COR-L47 (cell line): ENCODE results near the gene FANCC.
"Not testable (repeated sequence)": the region's sequence is repeated elsewhere in the genome, so short reads cannot be mapped to it uniquely, and the experiment has no call there.

ENCODE experiments used
- DNase-seq: peaks from one replicate; lab custom pipeline; 2025; lab: John Stamatoyannopoulos, UW

The FANCC gene

DNA sequence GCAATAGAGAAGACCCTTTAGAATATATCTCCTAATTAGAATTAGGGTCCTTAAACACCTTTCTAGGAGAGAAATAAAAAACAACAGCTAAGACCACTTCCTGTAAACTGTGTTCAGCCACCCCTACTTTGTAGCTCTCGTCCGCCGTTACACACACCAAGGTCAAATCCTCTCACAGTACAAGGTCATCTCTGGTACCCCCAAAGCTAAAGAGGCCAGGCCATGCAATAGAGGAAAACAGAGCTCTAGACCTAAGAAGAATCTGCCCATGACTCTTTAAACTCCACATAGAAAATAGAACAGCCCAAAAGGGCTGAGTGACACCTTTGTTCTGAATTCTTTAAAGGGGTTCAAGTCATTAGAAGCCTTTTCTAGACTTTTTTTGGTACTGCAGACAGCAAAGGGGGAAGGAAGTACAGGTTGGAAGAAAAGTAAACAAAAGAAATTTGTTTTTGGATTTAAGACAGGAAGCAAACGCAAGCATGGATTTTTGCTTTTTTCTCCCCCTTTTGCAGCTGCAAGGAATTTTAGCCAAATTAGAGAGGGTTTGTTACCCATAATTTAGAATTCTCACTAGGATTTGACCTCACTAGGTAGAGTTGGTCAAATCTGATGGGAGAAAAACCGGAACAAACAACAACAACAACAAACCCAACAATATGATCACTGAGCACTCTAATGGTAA lies 13.4 kb upstream of the FANCC start:
- no peak for DNase-seq

DNA sequence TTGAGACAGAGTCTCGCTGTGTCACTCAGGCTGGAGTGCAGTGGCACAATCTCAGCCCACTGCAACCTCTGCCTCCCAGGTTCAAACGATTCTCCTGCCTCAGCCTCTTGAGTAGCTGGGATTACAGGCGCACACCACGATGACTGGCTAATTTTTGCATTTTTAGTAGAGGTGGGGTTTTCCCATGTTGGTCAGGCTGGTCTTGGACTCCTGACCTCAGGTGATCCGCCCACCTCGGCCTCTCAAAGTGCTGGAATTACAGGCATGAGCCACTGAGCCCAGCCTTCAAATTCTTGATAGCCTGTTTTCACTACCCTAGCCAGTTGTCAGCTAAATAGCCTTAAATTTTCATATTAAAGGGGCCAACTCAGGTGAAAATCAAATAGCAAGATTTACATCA lies 11.6 kb upstream of the FANCC start:
- DNase-seq = not testable (repeated sequence)

DNA sequence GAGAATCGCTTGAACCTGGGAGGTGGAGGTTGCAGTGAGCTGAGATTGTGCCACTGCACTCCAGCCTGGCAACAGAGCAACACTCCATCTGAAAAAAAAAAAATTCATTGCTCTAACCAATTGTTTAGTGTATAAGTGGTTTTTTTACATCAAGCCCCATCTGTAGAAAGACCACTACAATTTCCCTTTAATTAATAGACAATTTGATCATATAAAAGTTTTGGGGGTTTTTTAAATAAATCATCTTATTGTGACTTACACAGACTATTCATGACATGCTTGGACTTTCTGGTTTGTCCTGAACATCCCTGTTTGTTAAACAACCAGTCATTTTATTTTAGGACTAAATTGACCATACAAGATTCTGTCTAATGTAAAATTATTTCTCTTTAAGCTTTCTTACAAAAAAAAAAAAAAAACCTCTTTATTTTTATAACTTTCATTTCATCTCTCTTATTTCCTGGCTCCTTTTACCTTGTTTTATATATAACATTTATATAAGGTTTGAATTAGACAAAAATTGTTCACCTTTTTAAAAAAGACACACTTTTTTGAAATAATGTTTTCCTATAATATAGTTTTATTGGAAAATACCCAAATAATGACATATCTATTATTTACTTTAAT lies 9.8 kb upstream of the FANCC start:
- DNase-seq = no peak

DNA sequence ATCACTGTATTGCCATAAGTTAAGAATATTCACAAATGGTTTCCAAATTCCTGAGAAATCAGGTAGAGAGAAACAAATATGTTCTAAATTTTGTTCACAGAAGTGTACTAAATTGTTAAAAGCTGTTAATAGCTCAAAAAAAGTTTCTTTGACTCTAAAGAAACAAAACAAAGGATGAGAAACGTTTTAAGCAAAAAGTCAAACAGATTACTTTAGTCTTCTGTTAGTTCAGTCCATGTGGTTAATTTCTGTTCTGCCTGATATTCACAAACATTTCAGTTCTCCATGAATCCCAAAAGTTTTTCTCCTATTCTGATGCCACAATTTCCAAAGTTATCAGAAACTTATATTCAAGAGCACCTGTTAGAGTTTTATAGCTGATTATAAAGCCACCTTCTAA lies 7.7 kb upstream of the FANCC start:
- no peak for DNase-seq

DNA sequence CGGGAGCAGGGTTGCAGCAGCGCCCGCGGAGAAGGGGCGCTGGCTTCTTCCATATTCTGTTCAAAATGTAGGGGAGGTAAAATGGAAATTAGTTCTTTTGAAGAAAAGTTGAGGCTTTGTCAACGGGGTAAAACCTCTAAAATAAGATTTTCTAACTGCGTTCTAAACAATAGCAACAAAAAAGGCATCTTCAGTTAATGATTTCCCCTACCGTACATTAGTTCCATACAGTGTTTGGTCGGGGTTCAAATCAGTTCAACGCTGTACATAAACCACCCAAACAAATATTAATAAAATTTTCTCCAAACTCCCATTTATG lies 343 bp upstream of the FANCC start:
- no peak for DNase-seq

DNA sequence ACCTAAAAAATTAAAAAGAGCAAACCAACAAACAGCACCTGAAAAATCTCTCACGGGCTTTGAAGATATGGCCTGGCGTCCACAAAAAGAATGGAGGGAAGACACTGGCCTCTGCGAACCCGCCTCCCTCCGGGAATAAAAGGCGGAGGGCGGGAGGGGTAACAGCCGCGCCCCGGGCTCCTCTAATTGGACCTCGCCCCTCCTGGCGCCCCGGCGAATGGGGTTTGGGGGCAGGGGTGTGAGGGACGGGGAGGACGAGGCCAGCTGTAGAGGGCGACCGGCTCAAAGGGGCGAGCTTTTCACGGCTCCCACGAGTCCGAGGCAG lies 753 bp downstream of the FANCC start:
- DNase-seq = peak; percentile 91

DNA sequence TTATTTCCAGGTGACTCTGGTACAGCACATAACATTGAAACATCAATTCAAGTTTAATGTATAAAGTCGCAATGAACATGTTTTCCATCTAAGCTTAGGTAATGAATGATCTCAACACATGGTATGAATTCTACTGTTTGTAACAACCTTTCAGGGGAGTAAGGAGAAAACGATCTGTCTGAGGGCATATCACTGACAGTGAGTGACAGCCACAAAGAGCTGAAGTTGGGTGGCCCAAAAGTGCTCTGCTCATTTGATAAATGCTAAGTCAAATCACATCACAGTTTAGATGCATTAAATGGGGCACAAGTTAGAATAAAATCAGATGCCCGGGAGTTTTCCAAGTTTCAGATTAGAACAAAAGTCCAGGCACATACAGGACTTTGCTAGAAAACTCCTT lies 1.2 kb downstream of the FANCC start:
- DNase-seq = no peak

DNA sequence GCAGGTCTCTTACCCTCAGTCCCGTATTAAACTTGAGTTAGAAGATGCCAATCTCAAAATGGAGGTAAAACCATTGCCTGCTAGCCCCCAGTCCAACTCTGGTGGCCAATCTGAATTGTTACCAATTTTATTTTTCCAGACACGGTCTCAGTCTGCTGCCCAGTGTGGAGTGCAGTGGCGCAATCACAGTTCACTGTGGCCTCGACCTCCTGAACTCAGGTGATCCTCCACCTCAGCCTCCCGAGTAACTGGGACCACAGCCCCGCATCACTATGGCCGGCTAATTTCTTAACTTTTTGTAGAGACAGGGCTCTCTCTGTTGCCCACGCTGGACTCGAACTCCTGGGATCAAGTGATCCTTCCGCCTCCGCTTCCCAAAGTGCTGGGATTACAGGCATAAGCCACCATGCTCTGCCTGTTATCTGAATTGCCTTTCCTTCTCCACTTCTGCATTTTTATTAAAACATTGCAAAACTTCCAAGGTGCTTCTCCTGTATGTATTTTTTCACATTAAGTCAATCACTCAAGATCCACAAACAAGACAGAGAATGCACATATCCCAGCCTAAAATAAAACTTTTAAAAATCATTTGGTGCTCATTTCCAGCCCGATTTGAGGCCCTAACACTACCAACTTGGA lies 2.3 kb downstream of the FANCC start:
- no peak for DNase-seq

DNA sequence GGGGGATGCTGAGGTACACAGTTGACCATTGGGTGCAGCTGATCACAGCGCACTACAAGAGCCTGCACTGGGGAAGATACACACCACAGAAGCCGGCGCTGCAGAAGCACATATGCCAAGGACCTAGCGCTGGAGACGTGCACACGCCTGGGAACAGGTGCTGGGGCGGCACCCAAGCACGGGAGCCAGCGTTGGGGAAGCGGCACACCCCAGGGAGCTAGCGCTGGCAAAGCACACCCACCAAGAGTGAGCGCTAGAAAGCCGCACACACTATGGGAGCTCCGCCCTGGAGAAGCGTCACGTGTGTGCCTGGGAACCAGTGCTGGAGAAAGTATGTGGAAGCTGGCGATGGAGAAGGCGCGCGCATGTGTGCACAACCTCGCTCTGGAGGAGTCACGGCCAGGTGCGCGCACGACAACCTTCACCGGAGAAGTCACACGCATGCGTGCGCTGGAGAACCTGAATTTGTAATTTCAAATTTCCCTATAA lies 4.5 kb downstream of the FANCC start:
- peak; percentile 92 for DNase-seq

DNA sequence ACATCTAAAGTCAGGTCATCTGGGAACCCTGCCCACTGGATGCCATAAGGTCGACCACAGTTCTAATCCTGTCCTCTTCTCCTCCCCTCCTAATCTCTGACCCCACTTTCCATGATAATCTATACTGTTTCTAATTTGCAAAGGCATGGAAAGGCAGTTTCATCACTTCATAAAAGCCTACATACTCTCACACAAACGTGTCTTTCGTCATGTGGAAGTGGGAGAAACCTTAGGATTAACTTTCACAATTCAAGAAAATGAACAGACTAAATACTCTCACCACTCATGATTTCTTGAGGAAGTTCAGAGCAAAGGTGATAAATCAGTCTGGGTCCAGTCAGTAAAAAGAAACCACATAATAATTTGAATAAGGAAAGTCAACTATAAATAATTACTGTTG lies 5.5 kb downstream of the FANCC start:
- no peak for DNase-seq

DNA sequence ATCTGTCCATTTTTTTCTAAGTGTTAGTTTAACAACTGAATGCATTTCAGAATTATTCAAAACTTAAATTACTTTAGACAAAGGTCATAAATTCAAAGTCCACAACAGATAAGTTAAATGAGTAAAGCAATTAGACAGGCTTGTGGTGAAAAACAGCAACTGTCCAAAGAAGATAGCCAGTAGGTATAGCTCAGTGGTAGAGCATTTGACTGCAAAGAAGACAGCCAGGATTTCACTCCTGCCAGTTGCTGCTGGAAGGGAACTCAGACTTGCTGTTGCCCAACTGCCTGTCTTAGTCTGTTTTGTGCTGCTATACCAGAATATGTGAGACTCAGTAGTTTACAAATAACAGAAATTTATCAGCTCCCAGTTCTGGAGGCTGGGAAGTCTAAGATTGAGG lies 10.0 kb downstream of the FANCC start:
- no peak for DNase-seq

DNA sequence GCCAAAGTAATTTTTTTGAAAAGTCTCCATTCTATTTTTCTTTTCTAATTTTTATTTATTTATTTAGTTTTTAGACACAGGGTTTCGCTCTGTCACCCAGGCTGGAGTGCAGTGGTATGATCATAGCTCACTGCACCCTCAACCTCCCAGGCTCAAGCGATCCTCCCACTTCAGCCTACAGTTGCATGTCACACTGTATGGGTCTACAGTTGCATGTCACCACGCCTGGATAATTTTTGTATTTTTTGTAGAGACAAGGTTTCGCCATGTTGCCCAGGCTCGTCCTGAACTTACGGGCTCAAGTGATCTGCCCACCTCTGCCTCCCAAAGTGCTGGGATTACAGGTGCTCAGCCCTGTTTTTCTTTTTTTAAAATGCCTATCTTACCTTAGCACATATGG lies 10.7 kb downstream of the FANCC start:
- no peak for DNase-seq

DNA sequence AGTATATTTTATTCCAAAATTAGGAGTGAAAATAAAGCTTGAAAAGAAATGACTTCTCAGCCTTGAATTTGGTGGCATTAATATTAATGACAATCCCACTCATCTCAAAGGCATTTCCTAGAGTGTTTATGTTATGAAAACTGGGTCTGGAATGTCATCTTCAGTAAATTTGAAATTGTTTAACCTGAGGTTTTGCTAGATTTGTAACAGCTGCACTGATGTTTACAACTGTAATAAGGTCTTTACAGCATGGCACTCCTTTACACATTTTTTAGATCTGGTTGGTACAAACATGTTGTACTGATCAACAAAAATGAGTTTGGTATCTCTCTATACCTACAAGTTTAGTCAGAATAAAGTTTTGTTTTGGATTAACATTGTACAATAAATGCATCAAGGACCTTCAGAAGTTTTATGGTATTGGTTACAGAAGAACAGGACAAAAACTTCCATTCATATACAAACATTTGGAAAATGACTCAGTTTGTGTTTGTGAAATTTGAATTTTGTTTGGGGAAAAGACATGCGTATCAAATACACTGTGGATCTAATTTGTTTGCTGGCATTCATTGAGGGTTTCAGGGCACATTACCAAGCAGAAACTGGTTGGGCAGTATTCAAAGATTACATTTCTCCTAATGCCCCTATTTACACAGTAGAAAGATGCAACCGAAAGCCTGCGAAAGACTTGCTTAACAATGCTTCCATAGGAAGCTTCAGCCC lies 11.6 kb downstream of the FANCC start:
- DNase-seq = no peak

DNA sequence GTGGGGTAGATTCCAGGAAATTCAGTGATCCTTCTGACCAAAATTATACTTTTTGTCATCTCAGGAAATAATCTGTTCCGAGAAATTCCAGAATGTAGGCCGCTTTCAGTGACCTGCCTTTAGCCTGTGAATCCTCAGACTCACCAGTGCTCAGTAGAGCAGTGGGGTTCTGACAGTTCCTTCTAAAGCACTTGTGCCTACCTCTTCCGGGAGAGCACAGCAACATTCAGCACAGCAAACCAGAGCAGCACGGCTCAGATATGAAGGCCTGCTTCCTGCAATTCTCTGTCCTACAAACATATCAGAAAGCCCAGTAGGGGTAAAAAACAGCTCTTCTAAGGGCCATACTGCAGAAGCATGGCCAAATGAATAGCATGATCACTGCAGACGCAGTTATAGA lies 15.0 kb downstream of the FANCC start:
- DNase-seq = no peak

DNA sequence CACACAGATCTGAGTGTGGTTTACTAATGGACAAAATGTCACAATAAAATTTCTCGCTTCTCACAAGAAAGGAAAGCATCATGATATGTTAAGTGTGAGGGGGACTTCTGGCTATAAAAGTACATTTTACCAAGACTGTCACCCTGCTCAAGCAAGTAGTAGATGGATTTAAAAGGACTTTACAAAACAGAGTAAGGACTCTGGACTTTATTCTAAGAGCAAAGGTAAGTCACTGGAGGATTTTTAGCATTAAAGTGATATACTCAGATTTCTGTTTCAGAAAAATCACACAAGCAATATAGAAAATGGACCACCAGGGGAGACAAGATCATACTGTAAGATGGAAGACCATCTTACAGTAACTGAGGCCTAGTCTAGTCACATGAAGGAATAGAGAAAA lies 19.7 kb downstream of the FANCC start:
- DNase-seq = no peak

DNA sequence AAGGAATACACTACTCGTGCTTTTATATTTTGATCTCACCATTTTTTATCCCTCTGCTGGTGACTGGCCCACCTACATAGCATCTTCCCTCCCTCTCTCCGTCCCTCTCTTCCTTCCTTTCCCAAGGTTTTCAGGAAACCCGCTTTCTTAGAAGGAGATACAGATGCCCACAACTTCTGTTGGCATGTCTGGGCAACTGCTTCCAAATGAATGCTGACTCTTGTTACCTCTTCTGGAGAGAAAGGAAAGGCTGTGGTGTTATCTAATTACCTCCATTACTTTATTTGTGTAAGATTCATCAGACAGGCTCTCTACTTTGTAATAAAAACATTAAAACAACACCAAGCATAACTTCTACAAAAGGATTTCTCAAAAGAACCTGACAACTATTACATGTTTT lies 20.2 kb downstream of the FANCC start:
- DNase-seq = no peak

DNA sequence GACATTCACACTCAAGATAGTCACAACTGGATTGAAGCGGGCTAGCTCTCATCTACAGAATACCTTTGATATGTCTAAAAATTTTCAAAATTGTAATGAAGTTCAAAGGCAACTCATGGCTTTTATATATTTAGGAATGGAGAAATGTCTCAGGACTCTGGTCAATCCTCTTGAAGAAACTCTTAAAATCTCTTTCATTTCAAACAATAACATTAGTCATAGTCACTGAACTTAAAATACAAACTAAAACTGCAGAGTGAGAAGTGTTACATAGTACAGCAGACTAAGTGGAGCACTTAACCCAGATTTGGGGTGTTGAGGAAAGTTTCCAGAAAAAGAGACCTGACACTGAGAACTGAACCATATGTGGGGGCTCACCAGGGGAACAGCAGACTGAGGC lies 20.7 kb downstream of the FANCC start:
- no peak for DNase-seq

DNA sequence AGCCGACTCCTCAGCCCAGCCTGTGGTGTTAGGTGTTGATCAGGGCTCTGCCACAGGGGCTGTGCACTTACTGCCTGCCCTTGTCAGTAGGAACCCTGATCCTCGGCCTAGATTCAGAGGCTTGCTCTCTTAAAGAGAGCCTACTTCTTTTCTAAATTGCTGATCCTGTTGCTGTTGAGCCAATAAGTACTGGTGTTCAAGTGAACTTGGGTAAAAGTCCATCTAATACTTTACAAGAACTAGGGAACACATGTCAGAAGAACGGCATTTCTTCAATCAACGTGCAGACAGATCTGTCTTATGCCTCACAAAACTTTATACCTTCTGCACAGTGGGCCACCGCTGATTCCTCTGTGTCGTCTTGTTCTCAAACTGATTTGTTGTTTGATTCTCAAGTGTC lies 24.2 kb downstream of the FANCC start:
- DNase-seq = not testable (repeated sequence)

DNA sequence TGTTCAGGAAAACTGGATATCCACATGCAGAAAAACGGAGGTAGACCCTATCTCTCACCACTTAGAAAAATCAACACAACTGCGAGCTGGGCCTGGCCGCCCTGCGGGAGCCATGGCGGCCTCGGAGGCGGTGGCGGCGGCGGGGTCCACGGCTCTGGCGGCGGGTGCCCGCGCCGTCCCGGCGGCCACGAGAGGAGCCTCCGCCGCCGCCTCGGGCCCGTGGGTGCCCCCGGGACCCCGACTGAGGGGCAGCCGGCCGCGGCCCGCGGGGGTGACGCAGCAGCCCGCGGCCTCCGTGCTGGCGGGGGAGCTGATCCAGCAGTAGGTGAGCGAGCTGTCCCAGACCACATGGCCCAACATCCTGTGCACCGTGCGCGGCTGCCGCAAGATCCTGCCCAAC lies 25.3 kb downstream of the FANCC start:
- no peak for DNase-seq

DNA sequence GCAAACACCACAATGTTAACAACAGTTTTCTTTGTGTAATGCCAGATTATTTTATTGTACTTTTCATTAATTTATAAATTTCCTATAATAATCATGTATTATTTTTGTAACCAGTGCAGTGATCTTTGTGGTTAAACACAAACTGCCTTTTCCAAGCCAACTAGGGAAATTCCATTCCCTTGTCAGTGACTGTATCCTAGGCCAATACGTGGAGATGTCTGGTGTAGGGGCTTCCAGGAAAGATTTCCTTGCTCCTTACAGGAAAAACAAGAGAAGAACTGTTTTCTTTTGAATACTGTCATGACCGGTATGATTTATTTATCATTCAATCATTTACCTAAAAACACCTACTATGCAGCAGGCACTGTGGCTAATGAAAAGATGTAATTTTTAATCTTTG lies 31.4 kb downstream of the FANCC start:
- no peak for DNase-seq

DNA sequence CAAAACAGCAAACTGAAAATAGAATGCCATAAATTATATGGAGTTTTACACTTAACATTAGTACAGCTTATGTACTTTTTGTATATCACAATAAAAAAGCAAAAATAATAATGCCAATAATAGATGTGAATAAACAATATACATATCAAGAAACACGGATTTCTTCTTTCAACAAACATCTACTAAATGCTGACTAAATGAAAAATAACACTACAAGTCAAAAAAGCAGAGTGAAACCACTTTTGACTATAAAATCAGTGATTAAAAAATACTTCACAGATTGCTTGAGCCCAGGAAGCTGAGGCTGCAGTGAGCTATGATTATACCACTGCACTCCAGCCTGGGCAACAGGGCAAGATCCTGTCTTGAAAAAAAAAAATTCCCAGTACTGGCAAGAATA lies 32.2 kb downstream of the FANCC start:
- no peak for DNase-seq

DNA sequence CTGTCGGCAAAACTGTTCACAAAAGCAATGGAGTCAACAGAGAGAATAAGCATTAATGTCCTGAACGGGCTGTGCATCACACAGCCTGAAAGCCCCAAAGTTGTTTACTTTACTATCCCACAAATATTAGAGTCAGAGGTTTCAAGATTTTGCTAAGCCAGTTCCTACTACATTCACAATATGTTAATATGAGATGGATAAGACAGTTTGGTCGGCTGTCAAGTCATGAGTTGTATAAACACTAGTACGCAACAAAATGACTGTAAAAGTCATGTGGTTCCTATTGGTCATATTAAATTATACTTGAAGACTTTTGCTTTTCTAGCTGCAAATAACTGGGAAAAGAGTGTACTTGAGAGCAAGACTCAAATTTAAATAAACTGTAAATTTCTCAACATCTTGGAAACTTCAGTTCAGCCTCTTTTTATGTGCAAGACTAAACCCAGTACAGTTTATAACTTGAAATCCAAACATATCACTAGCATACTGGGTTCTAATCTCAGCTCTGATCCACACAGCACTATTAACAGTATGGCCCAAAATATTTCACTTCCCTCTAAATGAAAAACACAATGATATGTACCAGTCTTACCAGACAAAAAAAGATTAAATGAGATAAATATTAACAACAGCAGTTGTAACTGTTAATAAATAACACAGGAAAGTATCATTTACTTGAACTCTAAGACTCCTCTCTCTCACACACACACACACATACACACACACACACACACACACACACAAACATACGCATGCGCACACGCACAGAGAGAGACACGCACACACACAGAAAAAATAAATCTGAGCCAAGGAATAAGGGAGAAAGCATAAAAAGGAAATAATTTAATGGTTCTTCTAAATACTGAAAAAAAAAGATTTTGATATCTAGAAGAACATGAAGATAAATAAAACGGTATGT lies 33.1 kb downstream of the FANCC start:
- no peak for DNase-seq
